NCI-H2107 treated with DMSO at 0.1 percent for 48 hours (cell line): ENCODE data around the gene ZAR1L.
"Not testable (repeated sequence)": the region's sequence is repeated elsewhere in the genome, so short reads cannot be mapped to it uniquely, and the experiment has no call there.

Experiments
- DNase-seq: peaks from one replicate; lab custom pipeline; 2025; ENCODE audit not compliant: unreplicated experiment; lab: John Stamatoyannopoulos, UW

ZAR1L gene

GRCh38 chr13:32315238-32316027, at the start of gene ZAR1L, which contains the start of gene BRCA2:
TSS of gene ZAR1L (minus strand) at chr13:32315363. CDS start at chr13:32311925, 3,438 bp downstream.
TSS of gene BRCA2 (plus strand) at chr13:32315508. CDS start at chr13:32316461, 953 bp downstream.
- DNase-seq, result peak; percentile 40

GRCh38 chr13:32362574-32362973, 47.4 kb upstream of the ZAR1L start:
- no peak for DNase-seq

DNA sequence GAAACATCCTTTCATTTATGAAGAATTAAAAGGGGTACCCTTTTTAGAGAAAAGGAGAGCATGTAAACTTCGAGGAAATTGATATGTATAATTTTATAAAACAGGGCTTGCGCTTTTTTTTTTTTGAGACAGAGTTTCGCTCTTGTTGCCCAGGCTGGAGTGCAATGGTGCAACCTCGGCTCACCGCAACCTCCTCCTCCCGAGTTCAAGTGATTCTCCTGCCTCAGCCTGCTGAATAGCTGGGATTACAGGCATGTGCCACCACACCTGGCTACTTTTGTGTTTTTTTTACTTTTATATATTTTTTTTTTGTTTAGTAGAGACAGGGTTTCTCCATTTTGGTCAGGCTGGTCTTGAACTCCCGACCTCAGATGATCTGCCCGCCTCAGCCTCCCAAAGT, 40.8 kb upstream of the ZAR1L start:
- not testable (repeated sequence) for DNase-seq

DNA sequence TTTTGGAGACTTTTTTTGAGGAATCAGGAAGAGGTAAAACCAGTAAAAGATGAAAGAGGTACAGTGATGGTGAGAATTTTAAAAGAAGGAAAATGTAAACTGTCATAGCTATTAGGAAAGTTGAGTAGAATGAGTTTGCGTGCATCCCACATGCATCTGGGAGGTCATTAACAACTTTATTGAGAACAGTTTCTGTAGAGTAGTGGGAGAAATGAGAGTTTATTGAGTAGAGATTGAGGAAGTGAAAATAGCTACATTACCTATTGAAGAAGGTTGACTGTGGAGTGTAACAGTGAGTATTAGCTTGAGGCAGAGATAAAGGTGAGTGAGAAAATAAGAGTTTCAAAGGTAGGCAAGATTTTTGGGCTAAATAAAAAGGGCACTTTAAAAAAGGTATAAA, 38.9 kb upstream of the ZAR1L start:
- no peak for DNase-seq

- DNase-seq, result not testable (repeated sequence)
Observed at GRCh38 chr13:32350839-32351441, 35.8 kb upstream of the ZAR1L start.

- DNase-seq, result no peak
Observed at GRCh38 chr13:32347651-32348050, 32.5 kb upstream of the ZAR1L start.

DNA sequence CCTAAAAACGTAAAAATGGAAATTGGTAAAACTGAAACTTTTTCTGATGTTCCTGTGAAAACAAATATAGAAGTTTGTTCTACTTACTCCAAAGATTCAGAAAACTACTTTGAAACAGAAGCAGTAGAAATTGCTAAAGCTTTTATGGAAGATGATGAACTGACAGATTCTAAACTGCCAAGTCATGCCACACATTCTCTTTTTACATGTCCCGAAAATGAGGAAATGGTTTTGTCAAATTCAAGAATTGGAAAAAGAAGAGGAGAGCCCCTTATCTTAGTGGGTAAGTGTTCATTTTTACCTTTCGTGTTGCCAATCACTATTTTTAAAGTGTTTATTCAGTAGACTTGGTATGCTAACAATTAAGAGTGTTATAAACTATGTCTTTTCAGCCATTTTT, 25.8 kb upstream of the ZAR1L start:
- no peak for DNase-seq

DNA sequence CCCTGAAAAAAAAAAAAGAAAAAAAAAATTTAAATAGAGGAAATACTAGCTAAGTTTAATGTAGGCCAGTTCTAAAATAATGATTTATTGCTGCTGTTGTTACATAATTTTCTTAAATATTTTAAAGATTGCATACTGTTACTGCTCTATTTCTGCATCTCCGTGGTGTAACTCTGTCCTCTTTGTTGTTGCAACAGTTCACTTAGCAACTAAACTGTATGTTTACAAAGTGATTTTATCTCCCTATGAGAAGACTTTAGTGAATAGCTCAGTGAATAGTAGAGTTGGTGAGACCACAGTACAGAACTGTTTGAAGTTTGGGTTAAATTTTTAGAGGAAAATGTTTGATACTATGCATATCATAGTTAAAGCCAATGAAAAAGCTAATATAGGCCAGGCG, 19.5 kb upstream of the ZAR1L start:
- no peak for DNase-seq

GRCh38 chr13:32330441-32330840, 15.3 kb upstream of the ZAR1L start:
- no peak for DNase-seq

DNA sequence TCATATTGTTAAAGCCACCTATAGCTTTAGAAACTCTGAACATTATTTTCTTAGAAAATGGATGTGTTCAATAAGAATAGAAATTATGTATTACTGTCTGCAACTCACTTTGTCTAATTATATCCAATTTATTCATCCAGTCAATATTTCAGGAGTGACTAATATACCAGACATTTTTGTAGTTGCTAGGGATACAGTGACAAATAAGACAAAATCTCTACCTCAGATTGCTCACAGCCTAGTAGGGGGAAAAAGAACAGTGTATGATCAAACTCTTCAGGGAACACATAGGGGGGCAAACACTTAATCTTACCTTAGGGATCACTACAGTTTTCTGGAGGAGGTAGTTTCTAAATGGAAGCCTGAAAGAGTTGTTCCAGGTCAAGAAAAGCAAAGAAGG, 8.7 kb upstream of the ZAR1L start:
- no peak for DNase-seq

DNA sequence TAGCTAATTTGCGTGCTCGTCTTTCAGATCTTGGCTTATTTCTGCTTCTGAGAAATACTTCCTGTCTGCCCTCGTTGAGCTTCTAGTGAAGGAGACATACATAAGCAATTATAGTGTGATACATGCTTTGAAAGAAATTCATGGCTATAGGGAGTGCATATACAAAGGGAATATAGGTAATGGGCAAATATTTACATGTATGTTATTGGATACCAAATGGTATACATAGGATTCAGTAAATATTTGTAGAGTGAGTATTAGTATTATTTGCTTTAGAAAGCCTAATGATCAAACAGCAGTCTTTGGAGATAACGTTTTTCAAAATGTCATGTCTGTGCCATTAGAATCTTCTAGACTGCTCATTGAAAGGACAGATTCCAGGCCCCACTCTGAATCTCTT, 5.4 kb upstream of the ZAR1L start:
- no peak for DNase-seq

- no peak for DNase-seq
Observed at GRCh38 chr13:32317716-32318465, 2.7 kb upstream of the ZAR1L start.

DNA sequence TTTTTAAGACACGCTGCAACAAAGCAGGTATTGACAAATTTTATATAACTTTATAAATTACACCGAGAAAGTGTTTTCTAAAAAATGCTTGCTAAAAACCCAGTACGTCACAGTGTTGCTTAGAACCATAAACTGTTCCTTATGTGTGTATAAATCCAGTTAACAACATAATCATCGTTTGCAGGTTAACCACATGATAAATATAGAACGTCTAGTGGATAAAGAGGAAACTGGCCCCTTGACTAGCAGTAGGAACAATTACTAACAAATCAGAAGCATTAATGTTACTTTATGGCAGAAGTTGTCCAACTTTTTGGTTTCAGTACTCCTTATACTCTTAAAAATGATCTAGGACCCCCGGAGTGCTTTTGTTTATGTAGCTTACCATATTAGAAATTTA, 1.3 kb upstream of the ZAR1L start:
- no peak for DNase-seq

- no peak for DNase-seq
Observed at GRCh38 chr13:32316028-32316339, 821 bp upstream of the ZAR1L start.

- no peak for DNase-seq
Observed at GRCh38 chr13:32314271-32315237, 609 bp downstream of the ZAR1L start.

GRCh38 chr13:32311188-32311897, 3.8 kb downstream of the ZAR1L start:
- no peak for DNase-seq

- peak; percentile 28 for DNase-seq
Observed at GRCh38 chr13:32310134-32310706, 4.9 kb downstream of the ZAR1L start.

- DNase-seq, result no peak
Observed at GRCh38 chr13:32309312-32310133, 5.6 kb downstream of the ZAR1L start.

GRCh38 chr13:32305646-32306045, 9.5 kb downstream of the ZAR1L start:
- DNase-seq, result no peak
